Measurements from ENCODE around the gene DNAH10.

DNAH10 gene

GRCh38 chr12:123982269-123982668 lies 220.2 kb downstream of the DNAH10 start:
- no peak for DNase-seq

- DNase-seq = peak; percentile 57
These were observed 221.9 kb downstream of the DNAH10 start for GRCh38 chr12:123983822-123984485.

- no peak for DNase-seq
These were observed 222.8 kb downstream of the DNAH10 start for GRCh38 chr12:123984903-123985302.
